Type B pancreatic cell (in vitro differentiated cells): ENCODE measurements around the gene TEX2. TPM values are rescaled to one million over a fixed set of nuclear protein-coding genes. Genes with fewer than 3 reads are reported as not detected.

Experiments
- DNase-seq: peaks from one replicate; pipeline ENCODE4 v3.0.0; 2021; ENCODE audit warnings: mixed read lengths; ENCODE audit not compliant: unreplicated experiment; ENCODE audit errors: extremely low spot score
- H3K27ac Mint-ChIP-seq: 2 replicates; pipeline ENCODE4 v1.8.0; 2021; ENCODE audit warnings: mild to moderate bottlenecking, mixed read lengths
- H3K27me3 Mint-ChIP-seq: 2 replicates; pipeline ENCODE4 v1.8.0; 2021; ENCODE audit warnings: mixed read lengths
- H3K36me3 Mint-ChIP-seq: 2 replicates; pipeline ENCODE4 v1.8.0; 2021; ENCODE audit warnings: mixed read lengths
- H3K4me1 Mint-ChIP-seq: one replicate; pipeline ENCODE4 v1.8.0; 2021; ENCODE audit warnings: mixed read lengths; ENCODE audit not compliant: unreplicated experiment
- H3K4me3 Mint-ChIP-seq: 2 replicates; pipeline ENCODE4 v1.8.0; 2021; ENCODE audit warnings: mild to moderate bottlenecking, mixed read lengths
- H3K9me3 Mint-ChIP-seq: 2 replicates; pipeline ENCODE4 v1.8.0; 2021; ENCODE audit warnings: mixed read lengths
- total RNA-seq: library from RNA; stranded (reverse); gene quantifications from 2 replicates; pipeline ENCODE4 v1.2.1, GENCODE V29; 2021; ENCODE audit warnings: low replicate concordance
- TF ChIP-seq, protein P1 (sequence below): fragments of 200-600 bp; sonication (generic); conservative IDR thresholded peaks from 2 replicates; pipeline ENCODE4 v1.5.0; 2021; ENCODE audit warnings: antibody characterized with exemption, mild to moderate bottlenecking

Gene TEX2
- total RNA-seq, 1 donor from 2014 or later = 23.3 TPM

DNA sequence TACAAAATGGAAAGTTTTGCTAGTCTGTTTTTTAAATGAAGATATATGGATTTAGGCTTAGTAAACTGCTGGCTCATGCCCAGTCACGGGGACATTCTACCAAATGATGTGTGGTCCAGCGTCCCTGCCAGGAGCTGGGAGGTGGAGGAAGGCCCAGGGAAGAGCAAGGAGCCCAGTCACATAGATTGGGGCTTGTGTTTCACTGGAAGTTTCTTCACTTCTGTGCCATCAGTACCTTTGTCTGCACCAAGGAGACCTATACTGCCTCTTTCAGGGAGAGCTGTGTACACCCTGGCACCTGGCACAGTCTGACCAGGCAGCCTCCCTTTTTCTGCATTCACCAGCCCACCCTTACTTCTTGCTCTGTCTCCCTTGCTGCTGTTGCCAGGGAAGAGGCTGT is 100.5 kb downstream of the TEX2 start:
- Mint-ChIP-seq H3K36me3 (peaks cover 20% of the 10 kb centered on the region), H3K4me1 (peaks cover 25% of the 10 kb centered on the region), H3K4me3 (no peak overlapping the region), H3K9me3 (no peaks in the 10 kb centered on the region), H3K27me3 (no peaks in the 10 kb centered on the region), H3K27ac (no peak overlapping the region)
- TF ChIP-seq, protein P1, sequence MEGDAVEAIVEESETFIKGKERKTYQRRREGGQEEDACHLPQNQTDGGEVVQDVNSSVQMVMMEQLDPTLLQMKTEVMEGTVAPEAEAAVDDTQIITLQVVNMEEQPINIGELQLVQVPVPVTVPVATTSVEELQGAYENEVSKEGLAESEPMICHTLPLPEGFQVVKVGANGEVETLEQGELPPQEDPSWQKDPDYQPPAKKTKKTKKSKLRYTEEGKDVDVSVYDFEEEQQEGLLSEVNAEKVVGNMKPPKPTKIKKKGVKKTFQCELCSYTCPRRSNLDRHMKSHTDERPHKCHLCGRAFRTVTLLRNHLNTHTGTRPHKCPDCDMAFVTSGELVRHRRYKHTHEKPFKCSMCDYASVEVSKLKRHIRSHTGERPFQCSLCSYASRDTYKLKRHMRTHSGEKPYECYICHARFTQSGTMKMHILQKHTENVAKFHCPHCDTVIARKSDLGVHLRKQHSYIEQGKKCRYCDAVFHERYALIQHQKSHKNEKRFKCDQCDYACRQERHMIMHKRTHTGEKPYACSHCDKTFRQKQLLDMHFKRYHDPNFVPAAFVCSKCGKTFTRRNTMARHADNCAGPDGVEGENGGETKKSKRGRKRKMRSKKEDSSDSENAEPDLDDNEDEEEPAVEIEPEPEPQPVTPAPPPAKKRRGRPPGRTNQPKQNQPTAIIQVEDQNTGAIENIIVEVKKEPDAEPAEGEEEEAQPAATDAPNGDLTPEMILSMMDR = no peak
- no peak for DNase-seq

GRCh38 chr17:64161380-64162176 is 101.5 kb downstream of the TEX2 start:
- TF ChIP-seq, protein P1 = no peak
- no peaks in the 10 kb centered on the region for H3K9me3 Mint-ChIP-seq
- peak overlapping the region; percentile 31 for H3K27ac Mint-ChIP-seq
- no peaks in the 10 kb centered on the region for H3K27me3 Mint-ChIP-seq
- no peak overlapping the region for H3K4me3 Mint-ChIP-seq
- H3K4me1 Mint-ChIP-seq = peaks cover 31% of the 10 kb centered on the region
- DNase-seq = no peak
- H3K36me3 Mint-ChIP-seq = peaks cover 17% of the 10 kb centered on the region

DNA sequence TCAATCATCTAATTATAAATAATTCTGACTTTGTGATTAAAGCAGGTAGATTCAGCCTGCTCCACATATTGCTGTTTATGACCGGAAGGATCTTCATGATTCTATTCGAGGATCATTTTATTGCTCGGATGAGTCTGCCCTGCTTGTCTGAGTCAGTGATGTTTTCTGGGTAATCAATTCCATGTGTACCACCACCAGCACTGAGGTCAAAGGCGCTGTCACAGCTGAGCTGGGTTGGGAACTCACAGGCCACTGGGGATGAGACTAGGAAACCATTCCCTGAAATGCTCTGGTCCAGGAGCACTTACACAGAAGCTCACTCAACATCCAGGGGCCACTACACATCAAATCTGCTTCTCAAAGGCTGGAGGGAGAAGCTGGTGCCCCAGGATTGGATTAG is 102.7 kb downstream of the TEX2 start:
- no peaks in the 10 kb centered on the region for H3K9me3 Mint-ChIP-seq
- no peak overlapping the region for H3K27ac Mint-ChIP-seq
- no peaks in the 10 kb centered on the region for H3K27me3 Mint-ChIP-seq
- peaks cover 16% of the 10 kb centered on the region for H3K36me3 Mint-ChIP-seq
- TF ChIP-seq, protein P1 = no peak
- no peak for DNase-seq
- no peak overlapping the region for H3K4me3 Mint-ChIP-seq
- H3K4me1 Mint-ChIP-seq = peaks cover 36% of the 10 kb centered on the region

- H3K4me3 Mint-ChIP-seq = peak overlapping the region; percentile 59
- no peak for DNase-seq
- peaks cover 10% of the 10 kb centered on the region for H3K36me3 Mint-ChIP-seq
- peak overlapping the region; percentile 97 for H3K27ac Mint-ChIP-seq
- H3K9me3 Mint-ChIP-seq = no peaks in the 10 kb centered on the region
- TF ChIP-seq, protein P1 = no peak
- no peaks in the 10 kb centered on the region for H3K27me3 Mint-ChIP-seq
- peaks cover 44% of the 10 kb centered on the region for H3K4me1 Mint-ChIP-seq
These were observed 104.0 kb downstream of the TEX2 start for GRCh38 chr17:64158831-64159590.

DNA sequence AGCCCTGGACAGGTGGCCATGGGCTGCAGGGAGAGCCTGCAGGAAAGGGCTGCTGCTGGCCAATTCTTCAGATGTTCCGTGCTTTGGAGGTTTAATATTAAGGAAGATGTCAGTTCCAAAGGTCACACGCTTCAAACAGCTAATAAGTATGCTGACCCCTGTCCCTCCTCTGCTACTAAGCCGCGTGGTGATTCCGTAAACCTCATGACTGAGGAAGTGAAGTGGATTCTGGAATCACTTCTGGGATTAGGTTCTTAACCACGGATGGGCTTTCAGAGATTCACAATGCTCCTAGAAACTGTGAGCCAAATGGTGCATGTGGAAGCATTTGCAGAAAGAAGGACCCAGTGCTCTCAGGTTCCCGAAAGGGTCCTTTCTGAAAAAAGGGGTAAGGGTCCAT is 104.7 kb downstream of the TEX2 start:
- Mint-ChIP-seq H3K4me1 (peaks cover 44% of the 10 kb centered on the region), H3K27me3 (no peaks in the 10 kb centered on the region), H3K4me3 (no peak overlapping the region), H3K9me3 (no peaks in the 10 kb centered on the region), H3K27ac (peak overlapping the region; percentile 97), H3K36me3 (peaks cover 10% of the 10 kb centered on the region)
- TF ChIP-seq, protein P1 = no peak
- DNase-seq = no peak
